Vagina (tissue), 2 donors: ENCODE data around the gene BEGAIN. TPM values are rescaled to one million over a fixed set of nuclear protein-coding genes. Genes with fewer than 3 reads are reported as not detected.

Experiments
- DNase-seq, 2 donors: peaks; one replicate each; pipeline ENCODE4 v3.0.0-alpha.2; 2017; ENCODE audit errors: extremely low spot score in 2 of 2
- H3K27ac ChIP-seq: fragments of 200-600 bp; sonication (generic); one replicate; pipeline ENCODE4 v1.5.1; 2019
- H3K27me3 ChIP-seq: fragments of 200-600 bp; sonication (generic); one replicate; pipeline ENCODE4 v1.5.1; 2019
- H3K36me3 ChIP-seq, 2 donors: fragments of 200-600 bp; sonication (generic); one replicate each; pipeline ENCODE4 v1.5.1; 2017 to 2019
- H3K4me1 ChIP-seq: fragments of 200-600 bp; sonication (generic); one replicate; pipeline ENCODE4 v1.5.1; 2019
- H3K4me3 ChIP-seq, 2 donors: fragments of 200-600 bp; sonication (generic); 1 replicate in 1 of 2; 2 replicates in 1 of 2; pipeline ENCODE4 v1.5.1; 2016 to 2019
- H3K9me3 ChIP-seq: fragments of 200-600 bp; sonication (generic); one replicate; pipeline ENCODE4 v1.5.1; 2019
- POLR2A ChIP-seq, 2 donors: fragments of 450-650 bp; IDR thresholded peaks; one replicate each; pipeline ENCODE4 v1.6.1; 2017; ENCODE audit warnings: antibody characterized with exemption in 2 of 2, mild to moderate bottlenecking in 2 of 2, moderate library complexity in 2 of 2
- POLR2AphosphoS5 ChIP-seq, 2 donors: sonication (generic); formaldehyde crosslinking; IDR thresholded peaks; one replicate each; pipeline ENCODE4 v1.9.0; 2017; ENCODE audit warnings: antibody characterized with exemption in 2 of 2, mild to moderate bottlenecking in 2 of 2, low read depth in 1 of 2; ENCODE audit not compliant: insufficient read depth in 1 of 2
- intact Hi-C: fragments of 100-400 bp; cut with DNase I; formaldehyde crosslinking; loops from one replicate; pipeline ENCODE4 v1.15.1; 2023
- total RNA-seq: library from RNA; depleted of rRNA; stranded (reverse); fragments of >200 nt; gene quantifications from one replicate; pipeline ENCODE4 v1.2.3, GENCODE V29; 2016
- TF ChIP-seq, protein P1 (sequence below), 3 experiments: fragments of 450-650 bp in 2 of 3; fragments of 200-600 bp in 1 of 3; sonication (generic) in 1 of 3; IDR thresholded peaks; one replicate each; pipeline ENCODE4 v1.5.1; 2017 to 2019; ENCODE audit warnings: antibody characterized with exemption in 3 of 3, mild to moderate bottlenecking in 2 of 3, moderate library complexity in 2 of 3

Gene BEGAIN
- total RNA-seq, 1 donor from 2014 or later, result 3.4 TPM

GRCh38 chr14:100602621-100603230 is 15.5 kb upstream of the BEGAIN start:
- Histone ChIP-seq H3K4me3 (no peak overlapping the region), H3K4me1 (no peaks in the 10 kb centered on the region), H3K27me3 (no peaks in the 10 kb centered on the region), H3K9me3 (no peaks in the 10 kb centered on the region), H3K27ac (no peak overlapping the region), H3K36me3 (no peaks in the 10 kb centered on the region)
- no peak for DNase-seq
- intact Hi-C loops, result no loop called here
- TF ChIP-seq POLR2A (IDR thresholded peaks at IDR 0.05) (no peak), POLR2AphosphoS5 (IDR thresholded peaks at IDR 0.05; ENCODE audit: insufficient read depth in 1 of 2, low read depth in 1 of 2) (no peak)
- TF ChIP-seq, protein P1, sequence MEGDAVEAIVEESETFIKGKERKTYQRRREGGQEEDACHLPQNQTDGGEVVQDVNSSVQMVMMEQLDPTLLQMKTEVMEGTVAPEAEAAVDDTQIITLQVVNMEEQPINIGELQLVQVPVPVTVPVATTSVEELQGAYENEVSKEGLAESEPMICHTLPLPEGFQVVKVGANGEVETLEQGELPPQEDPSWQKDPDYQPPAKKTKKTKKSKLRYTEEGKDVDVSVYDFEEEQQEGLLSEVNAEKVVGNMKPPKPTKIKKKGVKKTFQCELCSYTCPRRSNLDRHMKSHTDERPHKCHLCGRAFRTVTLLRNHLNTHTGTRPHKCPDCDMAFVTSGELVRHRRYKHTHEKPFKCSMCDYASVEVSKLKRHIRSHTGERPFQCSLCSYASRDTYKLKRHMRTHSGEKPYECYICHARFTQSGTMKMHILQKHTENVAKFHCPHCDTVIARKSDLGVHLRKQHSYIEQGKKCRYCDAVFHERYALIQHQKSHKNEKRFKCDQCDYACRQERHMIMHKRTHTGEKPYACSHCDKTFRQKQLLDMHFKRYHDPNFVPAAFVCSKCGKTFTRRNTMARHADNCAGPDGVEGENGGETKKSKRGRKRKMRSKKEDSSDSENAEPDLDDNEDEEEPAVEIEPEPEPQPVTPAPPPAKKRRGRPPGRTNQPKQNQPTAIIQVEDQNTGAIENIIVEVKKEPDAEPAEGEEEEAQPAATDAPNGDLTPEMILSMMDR (IDR thresholded peaks at IDR 0.05), result no peak

GRCh38 chr14:100601914-100602313 is 14.7 kb upstream of the BEGAIN start:
- no peak for DNase-seq
- TF ChIP-seq, protein P1 (IDR thresholded peaks at IDR 0.05), result no peak
- no peak for TF ChIP-seq POLR2AphosphoS5 (IDR thresholded peaks at IDR 0.05; ENCODE audit: insufficient read depth in 1 of 2, low read depth in 1 of 2)
- no peak for TF ChIP-seq POLR2A (IDR thresholded peaks at IDR 0.05)
- Histone ChIP-seq H3K4me3 (no peak overlapping the region), H3K9me3 (no peaks in the 10 kb centered on the region), H3K27me3 (no peaks in the 10 kb centered on the region), H3K4me1 (no peaks in the 10 kb centered on the region), H3K36me3 (no peaks in the 10 kb centered on the region), H3K27ac (no peak overlapping the region)
- intact Hi-C loops, result no loop called here

DNA sequence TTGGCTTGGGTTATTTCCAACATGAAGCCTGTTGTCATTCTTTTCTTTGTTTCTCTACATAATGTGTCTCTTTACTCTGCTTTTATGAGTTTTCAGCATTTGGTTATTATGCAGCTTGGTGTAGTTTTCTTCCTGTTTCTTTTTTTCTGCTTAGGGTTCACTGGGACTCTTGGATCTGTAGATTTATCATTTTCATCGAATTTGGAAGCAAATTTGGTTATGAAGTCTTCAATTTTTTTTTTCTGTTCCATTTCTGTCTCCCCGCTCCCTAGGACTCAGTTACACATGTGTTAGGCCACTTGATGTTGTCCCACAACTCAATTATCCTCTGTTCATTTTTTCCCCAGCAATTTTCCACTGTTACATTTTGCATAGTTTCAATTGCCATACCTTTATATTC is 13.8 kb upstream of the BEGAIN start:
- no peak for DNase-seq
- intact Hi-C loops, result no loop called here
- Histone ChIP-seq H3K36me3 (no peaks in the 10 kb centered on the region), H3K27ac (no peak overlapping the region), H3K4me1 (no peaks in the 10 kb centered on the region), H3K4me3 (no peak overlapping the region), H3K27me3 (no peaks in the 10 kb centered on the region), H3K9me3 (no peaks in the 10 kb centered on the region)
- TF ChIP-seq, protein P1 (IDR thresholded peaks at IDR 0.05), result no peak
- no peak for TF ChIP-seq POLR2A (IDR thresholded peaks at IDR 0.05)
- TF ChIP-seq POLR2AphosphoS5 (IDR thresholded peaks at IDR 0.05; ENCODE audit: insufficient read depth in 1 of 2, low read depth in 1 of 2), result no peak

DNA sequence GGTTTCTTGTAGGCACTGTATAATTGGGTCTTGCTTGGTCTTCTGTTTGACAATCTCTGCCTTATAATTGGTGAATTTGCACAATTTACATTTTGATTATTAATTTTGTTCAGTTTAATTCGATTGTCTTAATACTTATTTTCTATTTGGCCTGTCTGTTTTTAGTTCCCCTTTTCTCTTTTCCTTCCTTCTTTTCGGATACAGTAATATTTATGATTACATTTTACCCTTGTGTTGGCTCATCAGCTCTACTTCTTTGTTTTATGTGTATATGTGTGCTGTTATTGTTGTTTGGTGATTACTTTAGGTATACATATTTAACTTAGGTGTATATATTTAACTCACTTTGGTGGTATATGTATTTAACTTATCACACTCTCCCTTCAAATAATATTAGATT is 12.8 kb upstream of the BEGAIN start:
- H3K4me1 ChIP-seq, result no peaks in the 10 kb centered on the region
- TF ChIP-seq, protein P1 (IDR thresholded peaks at IDR 0.05), result no peak
- TF ChIP-seq POLR2A (IDR thresholded peaks at IDR 0.05) (no peak), POLR2AphosphoS5 (IDR thresholded peaks at IDR 0.05; ENCODE audit: insufficient read depth in 1 of 2, low read depth in 1 of 2) (no peak)
- no peaks in the 10 kb centered on the region for H3K36me3 ChIP-seq
- no peaks in the 10 kb centered on the region for H3K27me3 ChIP-seq
- H3K4me3 ChIP-seq, result no peak overlapping the region
- DNase-seq, result no peak
- no peak overlapping the region for H3K27ac ChIP-seq
- intact Hi-C loops, result no loop called here
- H3K9me3 ChIP-seq, result no peaks in the 10 kb centered on the region

DNA sequence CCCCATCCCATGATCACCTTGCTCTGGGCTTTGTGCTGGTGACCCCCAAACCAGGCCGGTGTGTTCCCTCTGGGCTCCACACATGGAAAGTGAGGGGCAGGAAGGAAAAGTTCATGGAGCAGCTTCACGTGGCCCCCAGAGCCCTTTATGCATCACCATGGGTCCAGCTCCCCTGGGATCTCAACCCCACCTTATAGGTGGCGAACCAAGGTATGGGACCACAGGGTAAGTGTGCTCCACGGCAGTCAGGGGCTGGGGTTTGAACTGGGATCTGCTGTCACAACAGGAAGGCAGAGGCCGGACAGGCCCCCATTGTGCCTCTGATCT is 7.4 kb upstream of the BEGAIN start:
- DNase-seq, result no peak
- no peak for TF ChIP-seq POLR2AphosphoS5 (IDR thresholded peaks at IDR 0.05; ENCODE audit: insufficient read depth in 1 of 2, low read depth in 1 of 2)
- no peak for TF ChIP-seq POLR2A (IDR thresholded peaks at IDR 0.05)
- TF ChIP-seq, protein P1 (IDR thresholded peaks at IDR 0.05), result no peak
- Histone ChIP-seq H3K27ac (no peak overlapping the region), H3K4me3 (no peak overlapping the region), H3K9me3 (no peaks in the 10 kb centered on the region), H3K36me3 (no peaks in the 10 kb centered on the region), H3K27me3 (no peaks in the 10 kb centered on the region), H3K4me1 (no peaks in the 10 kb centered on the region)
- intact Hi-C loops, result no loop called here
